Hepatic stellate cell (primary cell): ENCODE measurements around the gene CRIP3.
"Not testable (repeated sequence)": the region's sequence is repeated elsewhere in the genome, so short reads cannot be mapped to it uniquely, and the experiment has no call there.

ENCODE experiments used
- DNase-seq: peaks from one replicate; pipeline ENCODE4 v3.0.0; 2011; ENCODE audit warnings: low spot score

Gene CRIP3

GRCh38 chr6:43306086-43306485 lies 2.5 kb downstream of the CRIP3 start:
- no peak for DNase-seq

- no peak for DNase-seq
Measured at GRCh38 chr6:43304882-43305281, 3.7 kb downstream of the CRIP3 start.

- DNase-seq, result no peak
Measured at GRCh38 chr6:43304361-43304760, 4.3 kb downstream of the CRIP3 start.

GRCh38 chr6:43303751-43304331 lies 4.8 kb downstream of the CRIP3 start:
- no peak for DNase-seq

GRCh38 chr6:43303006-43303405 lies 5.6 kb downstream of the CRIP3 start:
- not testable (repeated sequence) for DNase-seq

GRCh38 chr6:43302126-43302525 lies 6.5 kb downstream of the CRIP3 start:
- no peak for DNase-seq

GRCh38 chr6:43301081-43301870 lies 7.3 kb downstream of the CRIP3 start:
- DNase-seq, result no peak

GRCh38 chr6:43299338-43300293 lies 9.0 kb downstream of the CRIP3 start:
- DNase-seq, result no peak

- DNase-seq, result no peak
Measured at GRCh38 chr6:43298565-43299337, 9.9 kb downstream of the CRIP3 start.

GRCh38 chr6:43297644-43298564 lies 10.7 kb downstream of the CRIP3 start, which contains the start of gene SLC22A7:
Gene SLC22A7 (plus strand): TSS chr6:43298260. CDS start chr6:43298359, 99 bp downstream.
- peak; percentile 6 for DNase-seq

GRCh38 chr6:43296780-43297497 lies 11.7 kb downstream of the CRIP3 start:
- DNase-seq, result peak; percentile 12

GRCh38 chr6:43295456-43295855 lies 13.2 kb downstream of the CRIP3 start:
- DNase-seq, result no peak

GRCh38 chr6:43294536-43294935 lies 14.1 kb downstream of the CRIP3 start:
- DNase-seq, result no peak

GRCh38 chr6:43293698-43294097 lies 14.9 kb downstream of the CRIP3 start:
- no peak for DNase-seq

- no peak for DNase-seq
Measured at GRCh38 chr6:43292763-43293318, 15.8 kb downstream of the CRIP3 start.

GRCh38 chr6:43292341-43292740 lies 16.3 kb downstream of the CRIP3 start:
- no peak for DNase-seq

GRCh38 chr6:43291708-43292107 lies 16.9 kb downstream of the CRIP3 start:
- no peak for DNase-seq

GRCh38 chr6:43290905-43291355 lies 17.7 kb downstream of the CRIP3 start:
- DNase-seq, result no peak

- DNase-seq, result no peak
Measured at GRCh38 chr6:43290339-43290904, 18.2 kb downstream of the CRIP3 start.
